ENCODE results near the gene BACE2. TPM values are rescaled to one million over a fixed set of nuclear protein-coding genes. Genes with fewer than 3 reads are reported as not detected.

Gene BACE2
- total RNA-seq, 2 donors from 2014 or later: 9.1 to 16.7 TPM

GRCh38 chr21:41280115-41280919 is 112.4 kb downstream of the BACE2 start:
- Histone ChIP-seq H3K27me3 (ENCODE audit: control insufficient read depth, insufficient read depth, low read length, poor library complexity, severe bottlenecking) (no peaks in the 10 kb centered on the region), H3K4me3 (ENCODE audit: low read length) (no peak overlapping the region), H3K9ac (ENCODE audit: extremely low read depth, low read length, poor library complexity, severe bottlenecking) (no peak overlapping the region), H3K9me3 (ENCODE audit: control insufficient read depth, low read length) (no peaks in the 10 kb centered on the region), H3K27ac (ENCODE audit: low read depth, low read length) (no peak overlapping the region), H3K4me1 (ENCODE audit: control insufficient read depth, insufficient read depth, low read length) (no peaks in the 10 kb centered on the region), H3K36me3 (ENCODE audit: control insufficient read depth, insufficient read depth, low read length) (no peaks in the 10 kb centered on the region)
- Mint-ChIP-seq H3K27me3 (ENCODE audit: insufficient read depth) (no peaks in the 10 kb centered on the region), H3K9me3 (no peaks in the 10 kb centered on the region), H3K36me3 (ENCODE audit: low read depth) (peaks cover 7% of the 10 kb centered on the region), H3K4me3 (no peak overlapping the region), H3K4me1 (no peaks in the 10 kb centered on the region), H3K27ac (no peak overlapping the region)
- no peak for TF ChIP-seq CTCF (conservative IDR thresholded peaks at IDR 0.05)
- whole genome bisulfite sequencing, 2 experiments (ENCODE audit: insufficient coverage in 1 of 2, insufficient read length in 1 of 2): 92 to 96% methylated on average over 15 to 18 of the region's 18 CpGs
- no peak for DNase-seq

DNA sequence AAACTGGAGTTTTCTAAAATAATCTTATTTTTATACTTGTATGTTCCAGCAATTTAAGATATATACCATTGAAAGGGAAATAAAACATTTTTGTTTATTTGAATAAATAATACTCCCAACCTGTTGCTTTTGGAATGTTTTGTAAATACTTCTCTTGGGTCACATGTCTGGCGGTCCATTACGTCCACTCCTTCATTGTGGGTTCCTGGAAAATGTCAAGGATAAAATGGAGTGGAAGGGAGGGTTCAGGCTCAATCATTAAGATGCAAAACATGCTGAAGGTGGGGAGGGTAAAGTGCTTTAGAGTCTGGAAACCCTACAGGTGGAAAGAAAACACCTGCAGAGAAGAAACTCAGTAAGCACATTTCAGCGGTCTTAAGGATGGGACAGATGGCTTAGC is 114.5 kb downstream of the BACE2 start:
- H3K27ac Mint-ChIP-seq: no peak overlapping the region

DNA sequence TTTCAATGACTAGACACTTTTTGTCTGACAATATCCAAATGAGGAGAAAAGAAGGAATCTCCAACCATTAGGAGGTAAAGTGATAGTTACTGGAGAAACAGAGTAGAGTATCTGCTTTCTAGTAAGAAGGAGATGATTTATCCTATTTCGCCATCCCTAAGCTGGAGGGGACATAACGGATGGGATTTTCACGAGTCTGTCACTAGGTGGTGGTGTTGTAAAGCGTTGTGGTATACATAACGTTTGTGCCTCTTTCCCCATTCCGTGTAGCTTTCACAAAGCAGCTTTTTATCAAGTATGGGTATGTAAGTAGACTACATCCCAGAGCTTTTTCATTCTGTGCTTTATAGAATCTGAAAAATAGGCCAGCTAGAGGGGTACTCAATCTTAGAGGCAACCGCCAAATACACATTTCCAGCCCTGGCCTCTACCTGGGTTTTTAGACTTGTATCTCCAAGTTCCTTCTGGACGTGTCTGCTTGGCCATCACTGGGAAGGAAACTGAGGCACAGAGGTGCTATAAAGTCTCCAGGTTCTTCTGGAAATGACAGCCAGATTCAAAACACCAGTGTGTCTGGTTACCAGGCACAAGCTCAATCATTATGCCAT is 115.4 kb downstream of the BACE2 start:
- H3K9me3 Mint-ChIP-seq: no peaks in the 10 kb centered on the region
- peak; percentile 88 for TF ChIP-seq CTCF (conservative IDR thresholded peaks at IDR 0.05)

More for the DNA sequence above, 114.5 kb downstream of the BACE2 start:
- H3K4me1 Mint-ChIP-seq: no peaks in the 10 kb centered on the region
- no peak overlapping the region for H3K27ac ChIP-seq (ENCODE audit: low read depth, low read length)
- no peaks in the 10 kb centered on the region for H3K36me3 Mint-ChIP-seq (ENCODE audit: low read depth)
- H3K9me3 ChIP-seq (ENCODE audit: control insufficient read depth, low read length): no peaks in the 10 kb centered on the region
- no peak overlapping the region for H3K9ac ChIP-seq (ENCODE audit: extremely low read depth, low read length, poor library complexity, severe bottlenecking)
- no peaks in the 10 kb centered on the region for H3K9me3 Mint-ChIP-seq
- no peak for DNase-seq
- H3K4me3 ChIP-seq (ENCODE audit: low read length): no peak overlapping the region
- H3K27me3 Mint-ChIP-seq (ENCODE audit: insufficient read depth): no peaks in the 10 kb centered on the region
- TF ChIP-seq CTCF (conservative IDR thresholded peaks at IDR 0.05): no peak
- no peak overlapping the region for H3K4me3 Mint-ChIP-seq
- no peaks in the 10 kb centered on the region for H3K27me3 ChIP-seq (ENCODE audit: control insufficient read depth, insufficient read depth, low read length, poor library complexity, severe bottlenecking)
- 50 to 86% methylated on average over 1 to 3 of the region's 3 CpGs for WGBS, 2 experiments (ENCODE audit: insufficient coverage in 1 of 2, insufficient read length in 1 of 2)
- H3K4me1 ChIP-seq (ENCODE audit: control insufficient read depth, insufficient read depth, low read length): no peaks in the 10 kb centered on the region
- no peaks in the 10 kb centered on the region for H3K36me3 ChIP-seq (ENCODE audit: control insufficient read depth, insufficient read depth, low read length)

More for the DNA sequence above, 115.4 kb downstream of the BACE2 start:
- no peaks in the 10 kb centered on the region for H3K27me3 Mint-ChIP-seq (ENCODE audit: insufficient read depth)
- DNase-seq: peak; percentile 63
- no peaks in the 10 kb centered on the region for H3K4me1 Mint-ChIP-seq
- Histone ChIP-seq H3K9ac (ENCODE audit: extremely low read depth, low read length, poor library complexity, severe bottlenecking) (no peak overlapping the region), H3K4me3 (ENCODE audit: low read length) (no peak overlapping the region), H3K27ac (ENCODE audit: low read depth, low read length) (no peak overlapping the region), H3K27me3 (ENCODE audit: control insufficient read depth, insufficient read depth, low read length, poor library complexity, severe bottlenecking) (no peaks in the 10 kb centered on the region), H3K9me3 (ENCODE audit: control insufficient read depth, low read length) (no peaks in the 10 kb centered on the region), H3K36me3 (ENCODE audit: control insufficient read depth, insufficient read depth, low read length) (no peaks in the 10 kb centered on the region), H3K4me1 (ENCODE audit: control insufficient read depth, insufficient read depth, low read length) (no peaks in the 10 kb centered on the region)
- 27 to 65% methylated on average over 3 to 8 of the region's 8 CpGs for WGBS, 2 experiments (ENCODE audit: insufficient coverage in 1 of 2, insufficient read length in 1 of 2)
- H3K27ac Mint-ChIP-seq: no peak overlapping the region
- no peaks in the 10 kb centered on the region for H3K36me3 Mint-ChIP-seq (ENCODE audit: low read depth)
- no peak overlapping the region for H3K4me3 Mint-ChIP-seq

All from endodermal cell (in vitro differentiated cells).